ENCODE results near the gene ERBIN.
"Not testable (repeated sequence)": the region's sequence is repeated elsewhere in the genome, so short reads cannot be mapped to it uniquely, and the experiment has no call there.

DNA sequence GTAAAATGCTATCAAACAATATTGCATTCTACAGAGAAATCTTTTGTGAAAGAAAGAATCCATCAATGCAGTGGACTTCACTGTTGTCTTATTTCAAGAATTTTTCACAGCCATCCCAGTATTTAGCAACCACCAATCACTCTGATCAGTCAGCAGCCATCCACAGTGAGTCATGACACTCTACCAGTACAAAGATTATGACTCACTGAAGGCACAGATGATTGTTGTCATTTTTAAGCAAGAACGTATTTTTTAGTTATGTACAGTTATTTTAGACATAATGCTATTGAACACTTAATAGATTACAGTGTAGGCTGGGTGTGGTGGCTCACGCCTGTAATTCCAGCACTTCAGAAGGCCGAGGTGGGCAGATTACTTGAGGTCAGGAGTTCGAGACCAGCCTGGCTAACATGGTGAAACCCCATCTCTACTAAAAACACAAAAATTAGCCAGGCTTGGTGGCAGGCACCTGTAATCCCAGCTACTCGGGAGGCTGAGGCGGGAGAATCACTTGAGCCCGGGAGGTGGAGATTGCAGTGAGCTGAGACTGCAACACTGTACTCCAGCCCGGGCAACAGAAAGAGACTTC, 46.6 kb upstream of the ERBIN start:
- TF ChIP-seq EZH2 (IDR thresholded peaks at IDR 0.05; ENCODE audit: insufficient read depth, poor library complexity, severe bottlenecking); EZH2phosphoT487 (IDR thresholded peaks at IDR 0.05; ENCODE audit: insufficient read depth, low read depth): not testable (repeated sequence)

Data from GM23248 (cell line).